Activated naive CD8-positive, alpha-beta T cell (primary cell): ENCODE measurements around the gene SPRR4.
"Not testable (repeated sequence)": the region's sequence is repeated elsewhere in the genome, so short reads cannot be mapped to it uniquely, and the experiment has no call there.

Experiments used
- H3K27ac Mint-ChIP-seq: one replicate; pipeline ENCODE4 v1.8.0; 2021; ENCODE audit warnings: mixed read lengths
- H3K27me3 Mint-ChIP-seq: one replicate; pipeline ENCODE4 v1.8.0; 2021; ENCODE audit warnings: mixed read lengths
- H3K36me3 Mint-ChIP-seq: one replicate; pipeline ENCODE4 v1.8.0; 2021; ENCODE audit warnings: mixed read lengths
- H3K4me1 Mint-ChIP-seq: one replicate; pipeline ENCODE4 v1.8.0; 2021; ENCODE audit warnings: low read depth, mixed read lengths
- H3K4me3 Mint-ChIP-seq: one replicate; pipeline ENCODE4 v1.8.0; 2021; ENCODE audit warnings: mild to moderate bottlenecking, mixed read lengths
- H3K9me3 Mint-ChIP-seq: one replicate; pipeline ENCODE4 v1.8.0; 2021; ENCODE audit warnings: low read depth, mixed read lengths

Gene SPRR4

GRCh38 chr1:152981146-152981871, 10.9 kb downstream of the SPRR4 start:
- H3K36me3 Mint-ChIP-seq, result no peaks in the 10 kb centered on the region
- no peak overlapping the region for H3K27ac Mint-ChIP-seq
- H3K9me3 Mint-ChIP-seq, result no peaks in the 10 kb centered on the region
- H3K4me3 Mint-ChIP-seq, result no peak overlapping the region
- no peaks in the 10 kb centered on the region for H3K4me1 Mint-ChIP-seq
- peaks cover 23% of the 10 kb centered on the region for H3K27me3 Mint-ChIP-seq

- Mint-ChIP-seq H3K36me3 (no peaks in the 10 kb centered on the region), H3K27ac (no peak overlapping the region), H3K9me3 (no peaks in the 10 kb centered on the region), H3K4me1 (no peaks in the 10 kb centered on the region), H3K27me3 (peaks cover 26% of the 10 kb centered on the region), H3K4me3 (no peak overlapping the region)
These were observed 11.6 kb downstream of the SPRR4 start for GRCh38 chr1:152982076-152982475.

- Mint-ChIP-seq H3K4me3 (no peak overlapping the region), H3K27ac (no peak overlapping the region), H3K27me3 (peaks cover 29% of the 10 kb centered on the region), H3K9me3 (no peaks in the 10 kb centered on the region), H3K36me3 (no peaks in the 10 kb centered on the region), H3K4me1 (no peaks in the 10 kb centered on the region)
These were observed 12.8 kb downstream of the SPRR4 start for GRCh38 chr1:152983234-152983633.

- no peaks in the 10 kb centered on the region for H3K9me3 Mint-ChIP-seq
- peaks cover 29% of the 10 kb centered on the region for H3K27me3 Mint-ChIP-seq
- H3K4me3 Mint-ChIP-seq, result no peak within 1 kb of the TSS
- H3K27ac Mint-ChIP-seq, result no peak within 1 kb of the TSS
- H3K4me1 Mint-ChIP-seq, result no peaks in the 10 kb centered on the region
- no peaks in the 10 kb centered on the region for H3K36me3 Mint-ChIP-seq
These were observed 13.3 kb downstream of the SPRR4 start, which contains the start of gene SPRR1A for GRCh38 chr1:152983743-152984142. Gene SPRR1A, plus strand, starts transcription at chr1:152984081. Its CDS starts 1,150 bp downstream, at chr1:152985231.

- Mint-ChIP-seq H3K27me3 (peaks cover 26% of the 10 kb centered on the region), H3K4me1 (no peaks in the 10 kb centered on the region)
These were observed 16.1 kb downstream of the SPRR4 start for GRCh38 chr1:152986578-152986977.

GRCh38 chr1:152993186-152993585, 22.7 kb downstream of the SPRR4 start:
- Mint-ChIP-seq H3K27ac (no peak overlapping the region), H3K4me3 (no peak overlapping the region), H3K4me1 (no peaks in the 10 kb centered on the region), H3K9me3 (no peaks in the 10 kb centered on the region), H3K36me3 (no peaks in the 10 kb centered on the region), H3K27me3 (peaks cover 12% of the 10 kb centered on the region)

More at GRCh38 chr1:152986578-152986977, 16.1 kb downstream of the SPRR4 start:
- Mint-ChIP-seq H3K27ac (no peak overlapping the region), H3K4me3 (no peak overlapping the region), H3K9me3 (no peaks in the 10 kb centered on the region), H3K36me3 (no peaks in the 10 kb centered on the region)

GRCh38 chr1:152995842-152996241, 25.4 kb downstream of the SPRR4 start:
- no peaks in the 10 kb centered on the region for H3K4me1 Mint-ChIP-seq
- H3K4me3 Mint-ChIP-seq, result no peak overlapping the region
- peaks cover 18% of the 10 kb centered on the region for H3K27me3 Mint-ChIP-seq
- H3K9me3 Mint-ChIP-seq, result no peaks in the 10 kb centered on the region
- H3K27ac Mint-ChIP-seq, result no peak overlapping the region
- H3K36me3 Mint-ChIP-seq, result no peaks in the 10 kb centered on the region

GRCh38 chr1:152996633-152997400, 26.4 kb downstream of the SPRR4 start:
- Mint-ChIP-seq H3K36me3 (no peaks in the 10 kb centered on the region), H3K27ac (no peak overlapping the region), H3K4me1 (no peaks in the 10 kb centered on the region), H3K9me3 (no peaks in the 10 kb centered on the region), H3K27me3 (peaks cover 18% of the 10 kb centered on the region), H3K4me3 (no peak overlapping the region)

GRCh38 chr1:152997901-152998300, 27.5 kb downstream of the SPRR4 start:
- H3K27me3 Mint-ChIP-seq, result peaks cover 18% of the 10 kb centered on the region
- no peaks in the 10 kb centered on the region for H3K36me3 Mint-ChIP-seq
- H3K27ac Mint-ChIP-seq, result no peak overlapping the region
- H3K4me3 Mint-ChIP-seq, result no peak overlapping the region
- no peaks in the 10 kb centered on the region for H3K9me3 Mint-ChIP-seq
- no peaks in the 10 kb centered on the region for H3K4me1 Mint-ChIP-seq

- H3K4me3 Mint-ChIP-seq, result no peak overlapping the region
- H3K4me1 Mint-ChIP-seq, result no peaks in the 10 kb centered on the region
- no peak overlapping the region for H3K27ac Mint-ChIP-seq
- H3K36me3 Mint-ChIP-seq, result no peaks in the 10 kb centered on the region
- H3K27me3 Mint-ChIP-seq, result peaks cover 18% of the 10 kb centered on the region
- no peaks in the 10 kb centered on the region for H3K9me3 Mint-ChIP-seq
These were observed 28.0 kb downstream of the SPRR4 start for GRCh38 chr1:152998476-152998875.

- Mint-ChIP-seq H3K27ac (no peak overlapping the region), H3K36me3 (no peaks in the 10 kb centered on the region), H3K4me3 (no peak overlapping the region), H3K9me3 (no peaks in the 10 kb centered on the region), H3K4me1 (no peaks in the 10 kb centered on the region), H3K27me3 (peaks cover 16% of the 10 kb centered on the region)
These were observed 29.4 kb downstream of the SPRR4 start for GRCh38 chr1:152999818-153000217.

- H3K27ac Mint-ChIP-seq, result no peak overlapping the region
- H3K27me3 Mint-ChIP-seq, result peaks cover 15% of the 10 kb centered on the region
- no peaks in the 10 kb centered on the region for H3K4me1 Mint-ChIP-seq
- no peaks in the 10 kb centered on the region for H3K9me3 Mint-ChIP-seq
- no peaks in the 10 kb centered on the region for H3K36me3 Mint-ChIP-seq
- H3K4me3 Mint-ChIP-seq, result no peak overlapping the region
These were observed 29.8 kb downstream of the SPRR4 start for GRCh38 chr1:153000294-153000693.

GRCh38 chr1:153001382-153001781, 30.9 kb downstream of the SPRR4 start, which contains the start of gene SPRR3:
Gene SPRR3, plus strand, starts transcription at chr1:153001749. Its CDS starts 1,272 bp downstream, at chr1:153003021.
- Mint-ChIP-seq H3K4me3 (no peak within 1 kb of the TSS), H3K4me1 (no peaks in the 10 kb centered on the region), H3K9me3 (no peaks in the 10 kb centered on the region), H3K27me3 (peaks cover 13% of the 10 kb centered on the region), H3K27ac (no peak within 1 kb of the TSS), H3K36me3 (no peaks in the 10 kb centered on the region)

GRCh38 chr1:153011235-153011758, 40.8 kb downstream of the SPRR4 start:
- not testable (repeated sequence) for H3K9me3 Mint-ChIP-seq, H3K27me3 Mint-ChIP-seq, H3K36me3 Mint-ChIP-seq, H3K4me3 Mint-ChIP-seq, H3K27ac Mint-ChIP-seq, H3K4me1 Mint-ChIP-seq

GRCh38 chr1:153021829-153022228, 51.4 kb downstream of the SPRR4 start:
- H3K27me3 Mint-ChIP-seq, result peaks cover 36% of the 10 kb centered on the region
- H3K27ac Mint-ChIP-seq, H3K4me3 Mint-ChIP-seq, H3K9me3 Mint-ChIP-seq, H3K4me1 Mint-ChIP-seq, H3K36me3 Mint-ChIP-seq: not testable (repeated sequence)
